HepG2 (cell line): Measurements from ENCODE around the gene CFAP99. TPM values are rescaled to one million over a fixed set of nuclear protein-coding genes. Genes with fewer than 3 reads are reported as not detected.
"Not testable (repeated sequence)": the region's sequence is repeated elsewhere in the genome, so short reads cannot be mapped to it uniquely, and the experiment has no call there.

Experiments used
- ATAC-seq: fragments of 200-7000 bp; cut with Tn5 transposase; 3 replicates; pipeline ENCODE4 v1.9.1; 2020; ENCODE audit warnings: mild to moderate bottlenecking, moderate library complexity
- BruUV-seq: library from RNA; stranded (reverse); fragments of 400-500 nt; replicated peaks from 2 replicates; lab custom pipeline; 2021; lab: Mats Ljungman, UMichigan
- CTCF ChIA-PET: fragments of 300-600 bp; formaldehyde crosslinking; extraction: SDS; loops from one replicate; lab custom pipeline; 2021; ENCODE audit warnings: low total read pairs, inconsistent platforms, low intra/inter-chr PET ratio; lab: Yijun Ruan, JAX
- POLR2A ChIA-PET: fragments of 350-600 bp; sonication (Branson Sonifier 250); formaldehyde crosslinking; loops from one replicate; lab custom pipeline; 2020; ENCODE audit warnings: antibody characterized with exemption, inconsistent platforms; lab: Yijun Ruan, JAX
- DNase-seq: peaks from one replicate; pipeline ENCODE4 v3.0.0-alpha.2; 2015; ENCODE audit warnings: low spot score
- FAIRE-seq: peaks from 3 replicates; lab custom pipeline; 2011; peaks lifted over from hg19 to GRCh38; lab: Jason Lieb, UNC
- H2AFZ ChIP-seq: one replicate; pipeline ENCODE4 v1.6.1; 2011; ENCODE audit warnings: low read length, inconsistent platforms
- H3K27ac ChIP-seq: fragments of 300-600 bp; 3 replicates; pipeline ENCODE4 v1.8.0; 2011; ENCODE audit warnings: mixed run types, mild to moderate bottlenecking, mixed read lengths, low read length, inconsistent platforms; ENCODE audit not compliant: insufficient read depth; ENCODE audit errors: extremely low read length
- H3K27me3 ChIP-seq, 2 experiments: fragments of 200-600 bp in 1 of 2; 2 replicates in 1 of 2; 3 replicates in 1 of 2; pipeline versions ENCODE4 v1.6.0 to v1.8.0; 2011; ENCODE audit warnings: low read length in 2 of 2, mild to moderate bottlenecking in 2 of 2, moderate library complexity in 2 of 2, inconsistent platforms in 1 of 2; ENCODE audit not compliant: insufficient read depth in 2 of 2, control insufficient read depth in 1 of 2
- H3K36me3 ChIP-seq, 2 experiments: fragments of 200-600 bp in 1 of 2; replicated peaks in 1 of 2; 2 replicates in 1 of 2; 3 replicates in 1 of 2; pipeline versions ENCODE4 v1.5.1 to v1.8.0; 2011; ENCODE audit warnings: low read length in 2 of 2, inconsistent platforms in 1 of 2; ENCODE audit not compliant: insufficient read depth in 2 of 2, control insufficient read depth in 1 of 2
- H3K4me1 ChIP-seq: 2 replicates; pipeline ENCODE4 v1.5.1; 2012; ENCODE audit warnings: low read length, inconsistent platforms; ENCODE audit not compliant: insufficient read depth
- H3K4me2 ChIP-seq: 2 replicates; pipeline ENCODE4 v1.6.0; 2011; ENCODE audit warnings: low read depth, low read length, inconsistent platforms
- H3K4me3 ChIP-seq, 3 experiments: fragments of 200-600 bp in 1 of 3; sonication (generic), shearing (Covaris generic) in 1 of 3; replicated peaks in 1 of 3; 2 replicates each; pipeline ENCODE4 v1.5.1; 2011 to 2016; ENCODE audit warnings: low read length in 3 of 3, inconsistent platforms in 2 of 3, low read depth in 2 of 3, mild to moderate bottlenecking in 2 of 3, control low read depth in 1 of 3, mixed read lengths in 1 of 3; ENCODE audit not compliant: insufficient read depth in 1 of 3
- H3K79me2 ChIP-seq: one replicate; pipeline ENCODE4 v1.6.1; 2011; ENCODE audit warnings: low read length, inconsistent platforms; ENCODE audit not compliant: insufficient read depth
- H3K9ac ChIP-seq: 2 replicates; pipeline ENCODE4 v1.6.0; 2011; ENCODE audit warnings: mild to moderate bottlenecking, low read depth, low read length, inconsistent platforms; ENCODE audit not compliant: insufficient read depth
- H3K9me3 ChIP-seq: 2 replicates; pipeline ENCODE4 v1.5.1; 2012; ENCODE audit warnings: mild to moderate bottlenecking, low read length
- H4K20me1 ChIP-seq: 2 replicates; pipeline ENCODE4 v1.6.0; 2011; ENCODE audit warnings: inconsistent platforms, mild to moderate bottlenecking, low read length, moderate library complexity; ENCODE audit not compliant: insufficient read depth
- MAZ ChIP-seq, 2 experiments: sonication (generic) in 1 of 2; formaldehyde crosslinking in 1 of 2; IDR thresholded peaks; 2 replicates each; pipeline versions ENCODE4 v1.5.0 to v1.6.1; 2012 to 2020; ENCODE audit warnings: low read depth in 2 of 2, mild to moderate bottlenecking in 2 of 2, borderline replicate concordance in 1 of 2, improper control_type of control experiment in 1 of 2, low read length in 1 of 2, missing genetic modification reagents in 1 of 2, moderate library complexity in 1 of 2
- ZNF687 ChIP-seq: sonication (generic); formaldehyde crosslinking; IDR thresholded peaks from 2 replicates; pipeline ENCODE4 v1.5.1; 2020; ENCODE audit warnings: mild to moderate bottlenecking, missing genetic modification reagents, moderate library complexity
- in situ Hi-C: cut with HindIII; loops from 2 replicates; pipeline ENCODE4 v1.10.0; 2017; ENCODE audit warnings: low pct_unique_long_range_greater_than_20kb; ENCODE audit not compliant: extremely low pct_ligation_motif_present
- intact Hi-C: fragments of 100-400 bp; cut with micrococcal nuclease; formaldehyde crosslinking; loops from one replicate; pipeline ENCODE4 v1.10.0; 2022; ENCODE audit not compliant: unreplicated experiment
- polyA plus RNA-seq, 8 experiments: library from polyadenylated mRNA; depleted of rRNA in 3 of 8; stranded (reverse) in 7 of 8; unstranded in 1 of 8; fragments of >200 nt; fragmentation: Illumina TruSeq in 4 of 8; extraction: Trizol in 4 of 8; gene quantifications; 2 replicates each; pipeline versions ENCODE4 v1.2.1 to v1.2.3, GENCODE V29; 2011 to 2016; ENCODE audit warnings: low read depth in 4 of 8, missing spikeins in 1 of 8, mixed read lengths in 1 of 8; ENCODE audit not compliant: insufficient read depth in 1 of 8
- total RNA-seq, 5 experiments: library from RNA; depleted of rRNA; stranded (reverse); fragments of >200 nt; fragmentation: Illumina TruSeq; extraction: Trizol; gene quantifications; 2 replicates each; pipeline ENCODE4 v1.2.3, GENCODE V29; 2016; ENCODE audit warnings: low read depth in 1 of 5

CFAP99 gene
- total and polyA plus RNA-seq, 2 of the 13 experiments (the other 11 are each of a cell fraction or from before 2014, with no cell fraction given), result not detected

GRCh38 chr4:2465032-2465431 is 46.3 kb downstream of the CFAP99 start (continued):
- TF ChIP-seq MAZ (IDR thresholded peaks at IDR 0.05; ENCODE audit: borderline replicate concordance, low read depth, low read length), result no peak
- TF ChIP-seq MAZ (CRISPR knock-in tag; IDR thresholded peaks at IDR 0.05; ENCODE audit: low read depth), result no peak
- peak; percentile 33 for TF ChIP-seq ZNF687 (CRISPR knock-in tag)
- TF ChIP-seq, all 625 proteins: peak for 1

- FAIRE-seq, H2AFZ ChIP-seq, H3K36me3 ChIP-seq, DNase-seq, CTCF ChIA-PET, H3K27ac ChIP-seq, in situ Hi-C loops, H3K9ac ChIP-seq, H4K20me1 ChIP-seq, POLR2A ChIA-PET, H3K9me3 ChIP-seq, BruUV-seq, ATAC-seq, H3K4me2 ChIP-seq, H3K4me3 ChIP-seq: not testable (repeated sequence)
- H3K27me3 ChIP-seq, result peaks cover 3 to 14% of the 10 kb centered on the region in 2 experiments; a peak in 3 of 5 replicates
- peaks cover 25% of the 10 kb centered on the region for H3K79me2 ChIP-seq
- H3K4me1 ChIP-seq, result peaks cover 39% of the 10 kb centered on the region
- intact Hi-C loops, result loop anchor here (10.0 kb wide), 1 partner anchor 221 kb away; the partner anchor contains the start of genes HAUS3 and POLN
Measured at GRCh38 chr4:2465544-2465943, 46.8 kb downstream of the CFAP99 start.
